ENCODE data around the gene HES5. TPM values are rescaled to one million over a fixed set of nuclear protein-coding genes. Genes with fewer than 3 reads are reported as not detected.
"Not testable (repeated sequence)": the region's sequence is repeated elsewhere in the genome, so short reads cannot be mapped to it uniquely, and the experiment has no call there.

The HES5 gene
- total and polyA plus RNA-seq, 2 of the 4 experiments (the other 2 are of a cell fraction): not detected

- WGBS, 2 experiments (ENCODE audit: extremely low coverage in 2 of 2, insufficient read length in 1 of 2): 89% methylated on average over 16 of the region's 26 CpGs; no CpG with 5 or more reads in 1 of the 2 experiments
- H3K4me2 ChIP-seq (ENCODE audit: low read depth, low read length): no peak overlapping the region
- in situ Hi-C loops (cut with MboI; ENCODE audit: low sequenced_read_pairs): no loop called here
- H3K56ac ChIP-seq (ENCODE audit: extremely low read depth, insufficient read depth, low read length): no peak overlapping the region
- H2BK15ac ChIP-seq (ENCODE audit: low read depth, low read length): no peak overlapping the region
- no peaks in the 10 kb centered on the region; the same call in 1 of the 2 replicates for H3K27me3 ChIP-seq (ENCODE audit: control insufficient read depth, insufficient read depth, low read length)
- peaks cover 0 to 4% of the 10 kb centered on the region in 2 experiments; a peak in 1 of 4 replicates for H3K79me1 ChIP-seq (ENCODE audit: low read depth in 1 of 2, low read length in 2 of 2)
- H2AK9ac ChIP-seq (replicated peaks; ENCODE audit: low read depth, low read length, poor library complexity): no peak overlapping the region
- TF ChIP-seq CEBPB (IDR thresholded peaks at IDR 0.05; ENCODE audit: low read depth, low read length) (no peak), CTCF (conservative IDR thresholded peaks at IDR 0.05; ENCODE audit: low read depth, low read length) (no peak), SMC3 (IDR thresholded peaks at IDR 0.05; ENCODE audit: low read depth, low read length) (no peak), RCOR1 (IDR thresholded peaks at IDR 0.05; ENCODE audit: insufficient replicate concordance, low read length) (no peak)
- no peak overlapping the region for H3K14ac ChIP-seq (replicated peaks; ENCODE audit: low read depth, low read length)
- H4K91ac ChIP-seq (ENCODE audit: insufficient read depth, low read depth, low read length): no peak overlapping the region
- no peak overlapping the region for H2AK5ac ChIP-seq (ENCODE audit: low read depth, low read length)
- peaks cover 6% of the 10 kb centered on the region for H3K4me1 ChIP-seq (ENCODE audit: control insufficient read depth, insufficient read depth, low read length)
- no peak overlapping the region for H4K8ac ChIP-seq (ENCODE audit: low read depth in 2 of 2, low read length in 2 of 2)
- no TSS peak for BruUV-seq (replicated peaks)
- H3K9me1 ChIP-seq (ENCODE audit: insufficient read depth, low read length): no peaks in the 10 kb centered on the region
- no peak overlapping the region for H2BK5ac ChIP-seq (ENCODE audit: low read depth, low read length, poor library complexity, severe bottlenecking)
- H3K9me3 ChIP-seq (ENCODE audit: control insufficient read depth, insufficient read depth, low read length): no peaks in the 10 kb centered on the region
- H3K4ac ChIP-seq (ENCODE audit: low read depth, low read length): no peak overlapping the region
- H3K23ac ChIP-seq (ENCODE audit: low read depth, low read length): no peak overlapping the region
- H3K36me3 ChIP-seq (ENCODE audit: control insufficient read depth, insufficient read depth, low read length): no peaks in the 10 kb centered on the region
- H3K18ac ChIP-seq (ENCODE audit: low read depth, low read length): no peak overlapping the region
- no peak overlapping the region for H2AFZ ChIP-seq (replicated peaks; ENCODE audit: low read length, poor library complexity)
- intact Hi-C loops (cut with micrococcal nuclease): no loop called here
- ATAC-seq (ENCODE audit: low read depth): no peak
- 0 out of 2 replicates have a peak, but pooled peaks cover 3% of the 10 kb centered on the region for H4K20me1 ChIP-seq (ENCODE audit: insufficient read depth, low read length)
- no peak overlapping the region for H3K4me3 ChIP-seq (ENCODE audit: insufficient read depth, low read depth, low read length)
- no peak overlapping the region for H2BK20ac ChIP-seq (ENCODE audit: low read depth, low read length)
- ChIA-PET POLR2A (ENCODE audit: unreplicated experiment) (no interaction called here), CTCF (no interaction called here)
- H3K9ac ChIP-seq (ENCODE audit: low read depth, low read length): no peak overlapping the region
- no peak for DNase-seq
- no peak overlapping the region for H2BK120ac ChIP-seq (ENCODE audit: low read depth, low read length)
- dilution Hi-C loops (cut with HindIII; ENCODE audit: low sequenced_read_pairs, unreplicated experiment): no loop called here
- no peak overlapping the region for H3K27ac ChIP-seq (ENCODE audit: insufficient read depth, low read length)
- no peak overlapping the region for H4K5ac ChIP-seq (ENCODE audit: low read depth, low read length)
These were observed 22.1 kb upstream of the HES5 start for GRCh38 chr1:2552189-2552588.

GRCh38 chr1:2551544-2551943, 21.5 kb upstream of the HES5 start:
- H3K14ac ChIP-seq (replicated peaks; ENCODE audit: low read depth, low read length); H2AK9ac ChIP-seq (replicated peaks; ENCODE audit: low read depth, low read length, poor library complexity); H3K27ac ChIP-seq (ENCODE audit: insufficient read depth, low read length); H3K79me1 ChIP-seq (ENCODE audit: low read depth in 1 of 2, low read length in 2 of 2); H4K91ac ChIP-seq (ENCODE audit: insufficient read depth, low read depth, low read length); H3K4me3 ChIP-seq (ENCODE audit: insufficient read depth, low read depth, low read length); H3K56ac ChIP-seq (ENCODE audit: extremely low read depth, insufficient read depth, low read length); POLR2A ChIA-PET (ENCODE audit: unreplicated experiment); BruUV-seq (replicated peaks); H3K23ac ChIP-seq (ENCODE audit: low read depth, low read length); H3K4ac ChIP-seq (ENCODE audit: low read depth, low read length); dilution Hi-C loops (cut with HindIII; ENCODE audit: low sequenced_read_pairs, unreplicated experiment); H2AFZ ChIP-seq (replicated peaks; ENCODE audit: low read length, poor library complexity); intact Hi-C loops (cut with micrococcal nuclease); CTCF ChIA-PET; H4K8ac ChIP-seq (ENCODE audit: low read depth in 2 of 2, low read length in 2 of 2); H3K9ac ChIP-seq (ENCODE audit: low read depth, low read length); H3K4me2 ChIP-seq (ENCODE audit: low read depth, low read length); H3K36me3 ChIP-seq (ENCODE audit: control insufficient read depth, insufficient read depth, low read length); H2BK5ac ChIP-seq (ENCODE audit: low read depth, low read length, poor library complexity, severe bottlenecking); H2AK5ac ChIP-seq (ENCODE audit: low read depth, low read length); H3K4me1 ChIP-seq (ENCODE audit: control insufficient read depth, insufficient read depth, low read length); H2BK120ac ChIP-seq (ENCODE audit: low read depth, low read length); ATAC-seq (ENCODE audit: low read depth); DNase-seq; H3K9me3 ChIP-seq (ENCODE audit: control insufficient read depth, insufficient read depth, low read length); H4K5ac ChIP-seq (ENCODE audit: low read depth, low read length); H3K9me1 ChIP-seq (ENCODE audit: insufficient read depth, low read length); H3K18ac ChIP-seq (ENCODE audit: low read depth, low read length); H2BK20ac ChIP-seq (ENCODE audit: low read depth, low read length); H3K27me3 ChIP-seq (ENCODE audit: control insufficient read depth, insufficient read depth, low read length); H4K20me1 ChIP-seq (ENCODE audit: insufficient read depth, low read length); H2BK15ac ChIP-seq (ENCODE audit: low read depth, low read length); in situ Hi-C loops (cut with MboI; ENCODE audit: low sequenced_read_pairs): not testable (repeated sequence)
- WGBS, 2 experiments (ENCODE audit: extremely low coverage in 2 of 2, insufficient read length in 1 of 2): 83% methylated on average over 5 of the region's 9 CpGs; no CpG with 5 or more reads in 1 of the 2 experiments
